ENCODE data around the gene MGAT5B.

- TF ChIP-seq CTCF (IDR thresholded peaks at IDR 0.05) (no peak), EZH2 (IDR thresholded peaks at IDR 0.05) (no peak), EZH2phosphoT487 (IDR thresholded peaks at IDR 0.05) (no peak)
These were observed 83.2 kb downstream of the MGAT5B start for GRCh38 chr17:76951375-76951905.
